CD4-positive, alpha-beta T cell treated with Interleukin-10 for 1 hour (primary cell): ENCODE measurements around the gene TES.
"Not testable (repeated sequence)": the region's sequence is repeated elsewhere in the genome, so short reads cannot be mapped to it uniquely, and the experiment has no call there.

ENCODE experiments used
- DNase-seq: peaks from one replicate; pipeline ENCODE4 v3.0.0-alpha.2; 2020

Gene TES

GRCh38 chr7:116293139-116293538 is 82.8 kb downstream of the TES start:
- no peak for DNase-seq

GRCh38 chr7:116293633-116294032 is 83.3 kb downstream of the TES start:
- no peak for DNase-seq

GRCh38 chr7:116295903-116296302 is 85.6 kb downstream of the TES start:
- not testable (repeated sequence) for DNase-seq

- DNase-seq = no peak
These were observed 87.7 kb downstream of the TES start for GRCh38 chr7:116298055-116298454.

GRCh38 chr7:116298576-116298975 is 88.2 kb downstream of the TES start:
- DNase-seq = no peak

GRCh38 chr7:116305485-116306408 is 95.4 kb downstream of the TES start:
- DNase-seq = no peak

- DNase-seq = no peak
These were observed 96.2 kb downstream of the TES start for GRCh38 chr7:116306409-116307048.

- no peak for DNase-seq
These were observed 96.9 kb downstream of the TES start for GRCh38 chr7:116307253-116307652.
